ENCODE data around the gene PDS5A.

PDS5A gene

DNA sequence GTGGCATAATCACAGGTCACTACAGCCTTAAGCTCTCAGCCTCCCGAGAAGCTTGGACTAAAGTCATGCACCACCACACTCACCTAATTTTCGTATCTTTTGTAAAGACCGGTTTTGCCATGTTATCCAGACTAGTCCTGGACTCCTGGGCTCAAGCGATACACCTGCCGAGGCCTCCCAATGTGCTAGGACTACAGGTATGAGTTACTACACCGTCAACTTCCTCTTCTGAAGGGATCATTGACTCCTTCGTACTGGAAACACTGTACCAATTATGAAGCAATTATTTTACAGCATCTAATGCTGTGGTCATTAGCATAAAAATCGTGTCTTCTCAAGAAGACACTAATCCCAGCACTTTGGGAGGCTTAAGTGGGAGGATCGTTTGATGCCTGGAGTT lies 35.2 kb downstream of the PDS5A start:
- DNase-seq (ENCODE audit: low read depth) = peak; percentile 23
- no peak overlapping the region for H3K4me3 ChIP-seq (ENCODE audit: low read depth, low read length)
- TF ChIP-seq, protein P1, sequence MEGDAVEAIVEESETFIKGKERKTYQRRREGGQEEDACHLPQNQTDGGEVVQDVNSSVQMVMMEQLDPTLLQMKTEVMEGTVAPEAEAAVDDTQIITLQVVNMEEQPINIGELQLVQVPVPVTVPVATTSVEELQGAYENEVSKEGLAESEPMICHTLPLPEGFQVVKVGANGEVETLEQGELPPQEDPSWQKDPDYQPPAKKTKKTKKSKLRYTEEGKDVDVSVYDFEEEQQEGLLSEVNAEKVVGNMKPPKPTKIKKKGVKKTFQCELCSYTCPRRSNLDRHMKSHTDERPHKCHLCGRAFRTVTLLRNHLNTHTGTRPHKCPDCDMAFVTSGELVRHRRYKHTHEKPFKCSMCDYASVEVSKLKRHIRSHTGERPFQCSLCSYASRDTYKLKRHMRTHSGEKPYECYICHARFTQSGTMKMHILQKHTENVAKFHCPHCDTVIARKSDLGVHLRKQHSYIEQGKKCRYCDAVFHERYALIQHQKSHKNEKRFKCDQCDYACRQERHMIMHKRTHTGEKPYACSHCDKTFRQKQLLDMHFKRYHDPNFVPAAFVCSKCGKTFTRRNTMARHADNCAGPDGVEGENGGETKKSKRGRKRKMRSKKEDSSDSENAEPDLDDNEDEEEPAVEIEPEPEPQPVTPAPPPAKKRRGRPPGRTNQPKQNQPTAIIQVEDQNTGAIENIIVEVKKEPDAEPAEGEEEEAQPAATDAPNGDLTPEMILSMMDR (IDR thresholded peaks at IDR 0.05; ENCODE audit: low read depth, low read length) = no peak
- no peak for TF ChIP-seq POLR2A (IDR thresholded peaks at IDR 0.05; ENCODE audit: extremely low read depth, insufficient read length)
- TF ChIP-seq MYC (IDR thresholded peaks at IDR 0.05; ENCODE audit: low read depth, low read length) = no peak
- TF ChIP-seq, protein P2, sequence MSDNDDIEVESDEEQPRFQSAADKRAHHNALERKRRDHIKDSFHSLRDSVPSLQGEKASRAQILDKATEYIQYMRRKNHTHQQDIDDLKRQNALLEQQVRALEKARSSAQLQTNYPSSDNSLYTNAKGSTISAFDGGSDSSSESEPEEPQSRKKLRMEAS (IDR thresholded peaks at IDR 0.05; ENCODE audit: low read depth, low read length) = no peak

DNA sequence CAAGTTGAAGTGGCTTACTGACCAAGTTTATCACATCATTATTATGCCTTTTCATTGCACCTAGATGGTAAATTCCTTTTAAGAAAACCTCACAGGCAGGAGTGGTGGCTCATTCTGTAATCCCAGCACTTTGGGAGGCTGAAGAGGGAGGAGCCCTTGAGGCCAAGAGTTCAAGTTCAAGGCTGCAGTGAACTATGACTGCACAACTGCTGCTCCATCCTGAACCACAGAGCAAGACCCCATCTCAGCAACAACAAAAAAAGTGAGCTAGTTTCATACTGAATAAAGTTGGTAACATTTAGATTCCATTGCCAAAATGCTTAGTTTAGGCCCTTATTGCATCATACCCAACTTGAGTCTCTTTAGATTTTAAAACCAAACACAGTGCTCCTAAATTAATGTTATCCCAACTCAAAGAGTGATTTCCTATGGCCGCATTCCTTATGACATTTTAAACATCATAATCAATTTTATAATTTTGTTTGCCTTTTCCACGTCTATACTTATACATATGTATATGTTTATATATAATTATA lies 36.0 kb downstream of the PDS5A start:
- DNase-seq (ENCODE audit: low read depth) = no peak
- TF ChIP-seq POLR2A (IDR thresholded peaks at IDR 0.05; ENCODE audit: extremely low read depth, insufficient read length) (no peak), MYC (IDR thresholded peaks at IDR 0.05; ENCODE audit: low read depth, low read length) (no peak)
- TF ChIP-seq, protein P1 (IDR thresholded peaks at IDR 0.05; ENCODE audit: low read depth, low read length) = no peak
- TF ChIP-seq, protein P2 (IDR thresholded peaks at IDR 0.05; ENCODE audit: low read depth, low read length) = no peak
- no peak overlapping the region for H3K4me3 ChIP-seq (ENCODE audit: low read depth, low read length)

DNA sequence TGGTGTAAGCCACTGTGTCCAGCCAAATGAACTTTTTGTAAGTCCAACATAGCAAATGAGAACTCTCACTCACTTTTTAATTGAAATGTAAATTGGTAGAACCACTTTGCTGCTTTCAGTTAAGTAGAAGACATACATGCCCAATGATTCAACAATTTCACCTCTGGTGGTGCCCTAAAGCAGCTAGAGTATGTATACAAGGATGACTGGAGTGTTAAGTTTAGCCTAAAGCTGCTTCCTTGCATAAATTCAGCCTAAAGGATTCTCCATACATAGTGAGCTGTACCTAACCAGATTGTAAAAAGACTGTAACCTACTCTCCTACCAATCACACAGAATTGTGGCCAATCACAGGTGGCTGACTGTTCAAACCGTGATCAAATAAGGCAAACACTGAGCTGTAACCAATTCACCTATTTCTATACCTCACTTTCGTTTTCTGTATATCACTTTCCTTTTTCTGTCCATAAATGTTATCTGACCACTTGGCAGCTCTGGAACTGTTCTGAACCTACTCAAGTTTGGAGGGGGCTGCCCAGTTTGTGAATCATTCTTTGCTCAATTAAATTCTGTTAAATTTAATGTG lies 39.9 kb downstream of the PDS5A start:
- DNase-seq (ENCODE audit: low read depth) = no peak
- H3K4me3 ChIP-seq (ENCODE audit: low read depth, low read length) = no peak overlapping the region
- TF ChIP-seq, protein P2 (IDR thresholded peaks at IDR 0.05; ENCODE audit: low read depth, low read length) = no peak
- TF ChIP-seq, protein P1 (IDR thresholded peaks at IDR 0.05; ENCODE audit: low read depth, low read length) = no peak

DNA sequence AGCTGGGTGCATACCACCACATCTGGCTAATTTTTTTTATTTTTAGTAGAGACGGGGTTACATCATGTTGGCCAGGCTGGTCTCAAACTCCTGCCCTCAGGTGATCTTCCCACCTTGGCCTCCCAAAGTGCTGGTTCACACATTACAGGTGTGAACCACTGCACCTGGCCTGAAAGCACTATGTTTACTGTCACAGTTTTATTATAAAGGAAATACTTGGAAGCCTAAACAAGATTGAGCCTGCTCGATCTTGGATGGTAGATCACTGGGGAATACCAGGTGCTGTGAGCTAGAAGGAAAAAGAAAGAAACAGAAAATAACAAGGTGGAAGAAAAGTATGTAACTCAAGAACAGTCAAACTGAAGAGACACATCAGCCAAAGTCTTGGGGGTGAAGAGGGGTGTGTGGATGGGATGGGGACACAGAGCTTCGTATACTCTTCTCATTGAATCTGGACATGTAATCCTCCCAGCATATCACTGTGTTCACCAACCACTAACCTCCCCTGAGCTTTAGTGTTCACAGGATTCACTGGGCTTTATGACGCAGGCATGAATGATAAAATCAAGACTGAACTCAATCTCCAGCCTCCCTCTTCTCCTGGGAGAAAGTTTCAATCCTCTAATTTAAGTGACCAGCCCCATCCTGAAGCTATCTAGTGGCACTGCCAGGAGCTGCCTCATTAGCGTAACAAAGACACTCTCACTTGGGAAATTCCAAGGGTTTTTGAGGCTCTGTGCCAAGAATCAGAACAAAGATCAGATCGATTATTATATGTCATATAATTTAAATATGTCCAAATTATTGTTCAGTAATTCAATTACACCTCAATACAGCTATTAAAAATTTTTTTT lies 40.9 kb downstream of the PDS5A start:
- H3K4me3 ChIP-seq (ENCODE audit: low read depth, low read length) = no peak overlapping the region
- TF ChIP-seq, protein P2 (IDR thresholded peaks at IDR 0.05; ENCODE audit: low read depth, low read length) = no peak
- TF ChIP-seq, protein P1 (IDR thresholded peaks at IDR 0.05; ENCODE audit: low read depth, low read length) = no peak
- TF ChIP-seq POLR2A (IDR thresholded peaks at IDR 0.05; ENCODE audit: extremely low read depth, insufficient read length) (no peak), MYC (IDR thresholded peaks at IDR 0.05; ENCODE audit: low read depth, low read length) (no peak)
- DNase-seq (ENCODE audit: low read depth) = no peak

DNA sequence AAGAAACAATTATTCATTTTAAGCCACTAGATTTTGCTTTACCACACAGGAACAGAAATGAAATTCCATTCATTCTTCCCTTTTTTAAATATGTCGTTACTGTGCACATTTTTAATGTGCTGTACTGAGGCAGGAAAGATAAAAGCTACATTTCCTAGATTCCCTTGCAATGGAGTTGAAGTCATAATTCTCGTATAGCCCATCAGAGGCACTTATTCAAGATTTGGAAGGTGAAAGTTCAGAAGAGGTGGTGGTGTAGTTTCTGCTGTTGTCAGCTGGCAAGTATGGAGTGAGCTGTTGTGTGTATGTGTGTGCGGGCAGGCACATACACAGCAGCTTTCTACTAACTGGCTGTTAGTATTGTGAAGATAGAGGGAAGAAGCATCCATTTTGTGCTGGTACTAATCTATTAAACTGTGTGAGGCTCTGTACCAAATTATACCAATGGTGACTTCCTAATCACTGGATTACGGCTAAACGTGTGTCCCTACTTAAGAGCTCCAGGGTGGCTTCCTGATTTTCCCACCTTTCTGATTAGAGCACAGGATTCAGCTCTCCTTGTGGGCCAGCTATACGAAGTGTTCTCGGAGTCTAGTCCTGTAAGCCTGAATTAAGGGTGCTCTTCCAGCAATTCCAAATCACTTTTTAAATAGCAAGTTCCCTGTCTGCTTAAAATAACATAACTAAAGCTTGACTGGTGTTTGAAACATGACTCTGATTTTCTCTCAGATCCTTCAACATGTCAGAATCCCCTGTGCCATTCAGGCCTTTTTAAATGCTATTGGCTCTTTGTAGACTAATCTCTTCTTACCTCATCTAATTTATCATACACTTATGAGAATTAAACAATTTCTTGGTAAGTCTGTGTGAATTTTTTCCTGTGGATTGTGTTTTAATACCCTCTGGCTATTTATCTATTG lies 43.8 kb downstream of the PDS5A start:
- no peak for TF ChIP-seq POLR2A (IDR thresholded peaks at IDR 0.05; ENCODE audit: extremely low read depth, insufficient read length)
- no peak for TF ChIP-seq MYC (IDR thresholded peaks at IDR 0.05; ENCODE audit: low read depth, low read length)
- TF ChIP-seq, protein P2 (IDR thresholded peaks at IDR 0.05; ENCODE audit: low read depth, low read length) = no peak
- TF ChIP-seq, protein P1 (IDR thresholded peaks at IDR 0.05; ENCODE audit: low read depth, low read length) = no peak
- no peak for DNase-seq (ENCODE audit: low read depth)
- no peak overlapping the region for H3K4me3 ChIP-seq (ENCODE audit: low read depth, low read length)
